Vagina (tissue), 2 donors: ENCODE results near the gene ELN. TPM values are rescaled to one million over a fixed set of nuclear protein-coding genes. Genes with fewer than 3 reads are reported as not detected.
A peak's percentile ranks its signal among the peaks of the same experiment; 100 is the strongest.

Source experiments
- DNase-seq, 2 donors: peaks; one replicate each; pipeline ENCODE4 v3.0.0-alpha.2; 2017; ENCODE audit errors: extremely low spot score in 2 of 2
- H3K27ac ChIP-seq: fragments of 200-600 bp; sonication (generic); one replicate; pipeline ENCODE4 v1.5.1; 2019
- H3K27me3 ChIP-seq: fragments of 200-600 bp; sonication (generic); one replicate; pipeline ENCODE4 v1.5.1; 2019
- H3K36me3 ChIP-seq, 2 donors: fragments of 200-600 bp; sonication (generic); one replicate each; pipeline ENCODE4 v1.5.1; 2017 to 2019
- H3K4me1 ChIP-seq: fragments of 200-600 bp; sonication (generic); one replicate; pipeline ENCODE4 v1.5.1; 2019
- H3K4me3 ChIP-seq, 2 donors: fragments of 200-600 bp; sonication (generic); 1 replicate in 1 of 2; 2 replicates in 1 of 2; pipeline ENCODE4 v1.5.1; 2016 to 2019
- H3K9me3 ChIP-seq: fragments of 200-600 bp; sonication (generic); one replicate; pipeline ENCODE4 v1.5.1; 2019
- CTCF ChIP-seq, 3 experiments: fragments of 450-650 bp in 2 of 3; fragments of 200-600 bp in 1 of 3; sonication (generic) in 1 of 3; IDR thresholded peaks; one replicate each; pipeline ENCODE4 v1.5.1; 2017 to 2019; ENCODE audit warnings: antibody characterized with exemption in 3 of 3, mild to moderate bottlenecking in 2 of 3, moderate library complexity in 2 of 3
- POLR2A ChIP-seq, 2 donors: fragments of 450-650 bp; IDR thresholded peaks; one replicate each; pipeline ENCODE4 v1.6.1; 2017; ENCODE audit warnings: antibody characterized with exemption in 2 of 2, mild to moderate bottlenecking in 2 of 2, moderate library complexity in 2 of 2
- POLR2AphosphoS5 ChIP-seq, 2 donors: sonication (generic); formaldehyde crosslinking; IDR thresholded peaks; one replicate each; pipeline ENCODE4 v1.9.0; 2017; ENCODE audit warnings: antibody characterized with exemption in 2 of 2, mild to moderate bottlenecking in 2 of 2, low read depth in 1 of 2; ENCODE audit not compliant: insufficient read depth in 1 of 2
- intact Hi-C: fragments of 100-400 bp; cut with DNase I; formaldehyde crosslinking; loops from one replicate; pipeline ENCODE4 v1.15.1; 2023
- total RNA-seq: library from RNA; depleted of rRNA; stranded (reverse); fragments of >200 nt; gene quantifications from one replicate; pipeline ENCODE4 v1.2.3, GENCODE V29; 2016

Gene ELN
- total RNA-seq, 1 donor from 2014 or later, result 38.3 TPM

DNA sequence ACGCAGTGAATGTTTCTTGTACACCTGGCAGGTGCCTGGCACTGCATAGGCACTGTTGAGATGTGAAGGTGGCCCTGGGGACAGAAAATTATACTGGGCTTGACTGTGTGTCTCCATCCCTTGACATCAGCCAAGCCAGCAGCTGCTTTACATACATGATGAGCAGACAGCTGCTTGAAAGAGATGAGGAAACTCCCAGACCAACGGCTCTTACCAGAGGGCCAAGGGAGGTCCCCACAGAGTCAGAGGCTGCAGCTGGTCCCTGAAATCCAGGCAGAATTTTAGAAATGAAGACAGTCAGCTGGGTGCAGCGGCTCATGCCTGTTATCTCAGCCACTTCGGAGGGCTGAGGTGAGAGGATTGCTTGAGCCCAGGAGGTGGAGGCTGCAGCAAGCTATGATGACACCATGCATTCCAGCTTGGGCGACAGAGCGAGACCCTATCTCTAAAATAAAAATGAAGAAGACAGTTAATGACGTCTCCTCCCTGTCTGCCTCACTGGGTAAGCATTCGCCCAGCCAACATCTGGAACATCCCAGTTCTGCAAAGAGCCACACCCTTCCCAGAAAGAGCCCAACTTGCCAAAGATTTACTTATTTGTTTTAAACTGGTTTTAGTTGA lies 73.2 kb downstream of the ELN start:
- peak overlapping the region; percentile 88 for H3K27ac ChIP-seq
- H3K4me3 ChIP-seq, result no peak overlapping the region
- peaks cover 0 to 8% of the 10 kb centered on the region in 2 donors for H3K36me3 ChIP-seq
- no peaks in the 10 kb centered on the region for H3K27me3 ChIP-seq
- peaks cover 26% of the 10 kb centered on the region for H3K4me1 ChIP-seq
- H3K9me3 ChIP-seq, result no peaks in the 10 kb centered on the region
- intact Hi-C loops, result no loop called here
- no peak for TF ChIP-seq CTCF (IDR thresholded peaks at IDR 0.05)
- TF ChIP-seq POLR2AphosphoS5 (IDR thresholded peaks at IDR 0.05; ENCODE audit: insufficient read depth in 1 of 2, low read depth in 1 of 2), result peak in 1 of 2 donors; percentile 63
- no peak for DNase-seq

GRCh38 chr7:74103219-74103772 lies 75.3 kb downstream of the ELN start:
- no peaks in the 10 kb centered on the region for H3K9me3 ChIP-seq
- peak in 1 of 2 donors; percentile 70 for TF ChIP-seq POLR2AphosphoS5 (IDR thresholded peaks at IDR 0.05; ENCODE audit: insufficient read depth in 1 of 2, low read depth in 1 of 2)
- no peak for TF ChIP-seq CTCF (IDR thresholded peaks at IDR 0.05)
- H3K36me3 ChIP-seq, result peaks cover 0 to 24% of the 10 kb centered on the region in 2 donors
- H3K27ac ChIP-seq, result no peak overlapping the region
- H3K4me1 ChIP-seq, result peaks cover 11% of the 10 kb centered on the region
- intact Hi-C loops, result no loop called here
- DNase-seq, result no peak
- H3K27me3 ChIP-seq, result no peaks in the 10 kb centered on the region
- no peak overlapping the region for H3K4me3 ChIP-seq

DNA sequence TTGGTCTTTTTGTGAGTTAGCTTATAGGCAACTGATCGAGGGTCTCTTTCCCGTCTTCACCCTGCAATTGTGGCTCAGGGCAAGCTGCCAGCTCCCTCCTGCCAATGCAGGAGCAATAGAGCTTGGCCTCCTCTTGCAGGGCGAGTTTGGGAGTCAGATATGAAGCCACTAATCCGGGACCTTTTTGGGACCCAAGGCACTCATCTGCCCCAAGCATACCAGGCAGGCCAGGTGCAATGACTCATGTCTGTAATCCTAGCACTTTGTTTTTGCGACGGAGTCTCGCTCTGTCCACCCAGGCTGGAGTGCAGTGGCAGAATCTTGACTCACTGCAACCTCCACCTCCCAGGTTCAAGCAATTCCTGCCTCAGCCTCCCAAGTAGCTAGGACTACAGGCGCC lies 76.7 kb downstream of the ELN start:
- Histone ChIP-seq H3K27ac (no peak overlapping the region), H3K9me3 (no peaks in the 10 kb centered on the region), H3K27me3 (no peaks in the 10 kb centered on the region), H3K36me3 (peaks cover 0 to 38% of the 10 kb centered on the region in 2 donors), H3K4me3 (no peak overlapping the region), H3K4me1 (no peaks in the 10 kb centered on the region)
- intact Hi-C loops, result no loop called here
- no peak for TF ChIP-seq POLR2AphosphoS5 (IDR thresholded peaks at IDR 0.05; ENCODE audit: insufficient read depth in 1 of 2, low read depth in 1 of 2)
- TF ChIP-seq CTCF (IDR thresholded peaks at IDR 0.05), result no peak
- TF ChIP-seq POLR2A (IDR thresholded peaks at IDR 0.05), result no peak
- DNase-seq, result no peak

GRCh38 chr7:74105992-74106391 lies 78.0 kb downstream of the ELN start:
- TF ChIP-seq CTCF (IDR thresholded peaks at IDR 0.05), result no peak
- TF ChIP-seq POLR2A (IDR thresholded peaks at IDR 0.05), result no peak
- TF ChIP-seq POLR2AphosphoS5 (IDR thresholded peaks at IDR 0.05; ENCODE audit: insufficient read depth in 1 of 2, low read depth in 1 of 2), result no peak
- DNase-seq, result no peak
- no peak overlapping the region for H3K4me3 ChIP-seq
- H3K36me3 ChIP-seq, result peaks cover 0 to 48% of the 10 kb centered on the region in 2 donors
- H3K27me3 ChIP-seq, result no peaks in the 10 kb centered on the region
- intact Hi-C loops, result no loop called here
- H3K9me3 ChIP-seq, result no peaks in the 10 kb centered on the region
- no peak overlapping the region for H3K27ac ChIP-seq
- no peaks in the 10 kb centered on the region for H3K4me1 ChIP-seq

GRCh38 chr7:74106846-74107245 lies 78.9 kb downstream of the ELN start:
- TF ChIP-seq POLR2AphosphoS5 (IDR thresholded peaks at IDR 0.05; ENCODE audit: insufficient read depth in 1 of 2, low read depth in 1 of 2), result no peak
- no peaks in the 10 kb centered on the region for H3K27me3 ChIP-seq
- intact Hi-C loops, result no loop called here
- H3K36me3 ChIP-seq, result peaks cover 0 to 55% of the 10 kb centered on the region in 2 donors
- H3K4me1 ChIP-seq, result no peaks in the 10 kb centered on the region
- no peak overlapping the region for H3K4me3 ChIP-seq
- no peaks in the 10 kb centered on the region for H3K9me3 ChIP-seq
- DNase-seq, result no peak
- H3K27ac ChIP-seq, result no peak overlapping the region
